Heart left ventricle (tissue), 16 donors: ENCODE measurements around the gene MS4A14. TPM values are rescaled to one million over a fixed set of nuclear protein-coding genes. Genes with fewer than 3 reads are reported as not detected.
A peak's percentile ranks its signal among the peaks of the same experiment; 100 is the strongest.

Experiments
- ATAC-seq, 4 donors: fragments of 200-7000 bp; cut with Tn5 transposase; one replicate each; pipeline ENCODE4 v1.9.1; 2020 to 2022; ENCODE audit warnings: moderate library complexity in 4 of 4, mild to moderate bottlenecking in 3 of 4, moderate number of reproducible peaks in 1 of 4
- DNase-seq, 5 donors: peaks; one replicate each; pipeline ENCODE4 v3.0.0-alpha.2; 2020
- H3K27ac ChIP-seq, 12 donors: fragments of 200-600 bp; sonication (generic) in 4 of 12; one replicate each; pipeline versions ENCODE4 v1.5.0 to v1.8.0; 2016 to 2022; ENCODE audit warnings: mild to moderate bottlenecking in 2 of 12
- H3K27me3 ChIP-seq, 9 donors: fragments of 200-600 bp; sonication (generic) in 2 of 9; one replicate each; pipeline versions ENCODE4 v1.5.1 to v1.8.0; 2016 to 2022; ENCODE audit warnings: mild to moderate bottlenecking in 3 of 9
- H3K36me3 ChIP-seq, 9 donors: fragments of 200-600 bp; sonication (generic) in 2 of 9; one replicate each; pipeline versions ENCODE4 v1.5.0 to v1.8.0; 2018 to 2022; ENCODE audit warnings: mild to moderate bottlenecking in 2 of 9
- H3K4me1 ChIP-seq, 12 donors: fragments of 200-600 bp; sonication (generic) in 4 of 12; one replicate each; pipeline versions ENCODE4 v1.5.0 to v1.8.0; 2016 to 2022; ENCODE audit warnings: mild to moderate bottlenecking in 3 of 12
- H3K4me3 ChIP-seq, 12 donors: fragments of 200-600 bp; sonication (generic) in 4 of 12; one replicate each; pipeline versions ENCODE4 v1.5.0 to v1.8.0; 2017 to 2022; ENCODE audit warnings: mild to moderate bottlenecking in 9 of 12, moderate library complexity in 4 of 12
- H3K9me3 ChIP-seq, 12 donors: fragments of 200-600 bp; sonication (generic) in 4 of 12; one replicate each; pipeline versions ENCODE4 v1.5.0 to v1.8.0; 2016 to 2022; ENCODE audit warnings: mild to moderate bottlenecking in 1 of 12
- POLR2A ChIP-seq, 2 donors: fragments of 450-650 bp; IDR thresholded peaks; one replicate each; pipeline ENCODE4 v1.6.1; 2017; ENCODE audit warnings: antibody characterized with exemption in 2 of 2, mild to moderate bottlenecking in 2 of 2, moderate library complexity in 2 of 2
- WGBS, 4 donors: extraction: QIAGEN DNeasy Blood & Tissue Kit in 2 of 4; methylation state at CpG; one replicate each; pipeline versions ENCODE4 v1.1.5 to v1.1.7; 2013 to 2018; 5-methylcytosine and 5-hydroxymethylcytosine counted together
- intact Hi-C, 10 donors: fragments of 100-400 bp; cut with DNase I; formaldehyde crosslinking; loops; one replicate each; pipeline versions ENCODE4 v1.11.1 to v1.14.2; 2022
- polyA plus RNA-seq, 2 donors: library from polyadenylated mRNA; stranded (reverse); fragments of 200-250 nt; gene quantifications; one replicate each; pipeline ENCODE4 v1.2.3, GENCODE V29; 2013
- total RNA-seq, 9 donors: library from RNA; depleted of rRNA in 2 of 9; stranded (reverse); fragments of >200 nt in 2 of 9; fragmentation: NEBNext Ultra II Directional in 3 of 9; extraction: Animal tissue kit (Norgen Biotek cat#: 25700) in 3 of 9; gene quantifications; one replicate each; pipeline versions ENCODE4 v1.1.0 to v1.2.4, GENCODE V29; 2016 to 2023
- TF ChIP-seq, protein P1 (sequence below), 12 donors: fragments of 200-600 bp; sonication (generic) in 4 of 12; IDR thresholded peaks; one replicate each; pipeline versions ENCODE4 v1.5.0 to v1.8.0; 2018 to 2022; ENCODE audit warnings: antibody characterized with exemption in 12 of 12, mild to moderate bottlenecking in 5 of 12
- donor health status: ischemic (EF 13 %, LVEDD 7.1; RV severe dilation, severe dysfunction).
- donor health status: healthy with polysubstance abuse.
- donor health status: DM: no; HTN: yes; CAD: no.
- donor health status: DM: no; HTN: no; CAD: no.
- donor health status: ischemic (EF 25% LVEDD 6.9; RV normal size, moderate dysfunction).
- donor health status: ischemic (EF 25% LVEDD 5.7; RV mildly dilated, moderate dysfunction).
- donor health status: healthy.
- donor health status: DM: yes; HTN: yes; CAD: no.
- donor health status: ischemic (EF 35%, LVEDD 5.7; RV mildly dilated, moderate dysfunction).
- donor health status: nonischemic (EF 11% LVEDD 7.7; RV severe dilation, severe dysfunction).
- donor health status: DM: yes; HTN: yes; CAD: no.
- donor health status: PGD.
- donor health status: ischemic (EF 29% LVEDD 5.4; RV normal size, mild dysfunction).
- donor health status: nonischemic (EF 23%, LVEDD 6.1; RV moderate dilation, normal function).

Gene MS4A14
- total and polyA plus RNA-seq, 11 donors: 0.12 to 2.7 (median 0.50) TPM

- peaks cover 0 to 16% (median 0%) of the 10 kb centered on the region in 9 donors for H3K27me3 ChIP-seq
- no peak overlapping the region for H3K4me3 ChIP-seq
- no peaks in the 10 kb centered on the region for H3K36me3 ChIP-seq
- WGBS, 4 donors: 56 to 66% (median 62%) methylated on average over 2 of the region's 2 CpGs
- intact Hi-C loops: no loop called here
- TF ChIP-seq POLR2A (IDR thresholded peaks at IDR 0.05): no peak
- TF ChIP-seq, protein P1, sequence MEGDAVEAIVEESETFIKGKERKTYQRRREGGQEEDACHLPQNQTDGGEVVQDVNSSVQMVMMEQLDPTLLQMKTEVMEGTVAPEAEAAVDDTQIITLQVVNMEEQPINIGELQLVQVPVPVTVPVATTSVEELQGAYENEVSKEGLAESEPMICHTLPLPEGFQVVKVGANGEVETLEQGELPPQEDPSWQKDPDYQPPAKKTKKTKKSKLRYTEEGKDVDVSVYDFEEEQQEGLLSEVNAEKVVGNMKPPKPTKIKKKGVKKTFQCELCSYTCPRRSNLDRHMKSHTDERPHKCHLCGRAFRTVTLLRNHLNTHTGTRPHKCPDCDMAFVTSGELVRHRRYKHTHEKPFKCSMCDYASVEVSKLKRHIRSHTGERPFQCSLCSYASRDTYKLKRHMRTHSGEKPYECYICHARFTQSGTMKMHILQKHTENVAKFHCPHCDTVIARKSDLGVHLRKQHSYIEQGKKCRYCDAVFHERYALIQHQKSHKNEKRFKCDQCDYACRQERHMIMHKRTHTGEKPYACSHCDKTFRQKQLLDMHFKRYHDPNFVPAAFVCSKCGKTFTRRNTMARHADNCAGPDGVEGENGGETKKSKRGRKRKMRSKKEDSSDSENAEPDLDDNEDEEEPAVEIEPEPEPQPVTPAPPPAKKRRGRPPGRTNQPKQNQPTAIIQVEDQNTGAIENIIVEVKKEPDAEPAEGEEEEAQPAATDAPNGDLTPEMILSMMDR (IDR thresholded peaks at IDR 0.05): no peak
- peak overlapping the region in 1 of 12 donors; percentile 72 for H3K27ac ChIP-seq
- H3K4me1 ChIP-seq: peaks cover 0 to 20% (median 0%) of the 10 kb centered on the region in 12 donors
- ATAC-seq: no peak
- DNase-seq: no peak
- H3K9me3 ChIP-seq: no peaks in the 10 kb centered on the region
Measured at GRCh38 chr11:60367009-60367408, 29.2 kb upstream of the MS4A14 start.

DNA sequence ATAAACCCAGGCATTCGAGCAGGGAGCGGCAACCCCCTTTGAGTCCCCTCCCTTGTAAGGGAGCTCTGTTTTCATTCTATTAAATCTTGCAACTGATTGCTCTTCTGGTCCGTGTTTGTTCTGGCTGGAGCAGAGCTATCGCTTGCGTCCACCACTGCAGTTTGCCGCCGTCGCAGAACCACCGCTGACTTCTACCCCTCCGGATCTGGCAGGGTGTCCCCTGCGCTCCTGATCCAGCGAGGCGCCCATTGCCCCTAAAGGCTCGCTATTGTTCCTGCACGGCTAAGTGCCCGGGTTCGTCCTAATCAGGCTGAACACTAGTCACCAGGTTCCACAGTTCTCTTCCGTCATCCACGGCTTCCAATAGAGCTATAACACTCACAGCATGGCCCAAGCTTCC lies 28.4 kb upstream of the MS4A14 start:
- no peaks in the 10 kb centered on the region for H3K9me3 ChIP-seq
- no peak for DNase-seq
- no peak overlapping the region for H3K4me3 ChIP-seq
- H3K27ac ChIP-seq: peak overlapping the region in 1 of 12 donors; percentile 72
- no peaks in the 10 kb centered on the region for H3K36me3 ChIP-seq
- WGBS, 4 donors: 88 to 96% (median 91%) methylated on average over 19 of the region's 19 CpGs
- H3K4me1 ChIP-seq: peaks cover 0 to 17% (median 0%) of the 10 kb centered on the region in 12 donors
- ATAC-seq: no peak
- intact Hi-C loops: no loop called here
- no peak for TF ChIP-seq POLR2A (IDR thresholded peaks at IDR 0.05)
- TF ChIP-seq, protein P1 (IDR thresholded peaks at IDR 0.05): no peak
- H3K27me3 ChIP-seq: peaks cover 0 to 16% (median 0%) of the 10 kb centered on the region in 9 donors

DNA sequence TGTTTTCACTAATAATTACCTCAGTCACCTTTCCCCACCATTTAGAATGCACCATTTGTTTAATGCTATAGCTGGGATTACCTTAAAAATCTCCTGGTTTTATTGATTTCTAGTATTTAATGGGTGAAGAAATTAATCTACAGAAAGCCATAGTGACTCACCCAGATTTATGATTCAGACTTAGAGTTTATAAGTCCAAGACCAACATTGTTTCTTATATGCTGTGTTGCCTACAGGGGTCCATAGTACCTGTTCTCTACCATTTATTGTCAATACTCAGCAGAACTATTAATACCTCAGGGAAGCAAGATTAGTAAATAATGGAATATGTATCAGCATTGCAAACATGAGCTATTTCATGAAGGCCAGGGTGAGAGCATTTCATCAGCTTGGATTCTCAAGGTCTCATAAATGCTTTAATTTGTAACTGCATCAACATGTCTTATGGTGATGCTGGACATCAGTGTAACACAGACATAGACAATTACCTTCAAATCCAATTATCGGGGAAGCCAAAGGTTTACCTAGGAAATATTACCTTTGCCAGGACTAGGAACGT lies 25.9 kb upstream of the MS4A14 start:
- 57 to 70% (median 65%) methylated on average over 2 of the region's 2 CpGs for WGBS, 4 donors
- Histone ChIP-seq H3K9me3 (no peaks in the 10 kb centered on the region), H3K36me3 (no peaks in the 10 kb centered on the region), H3K4me3 (no peak overlapping the region), H3K27me3 (peaks cover 0 to 7% (median 0%) of the 10 kb centered on the region in 9 donors), H3K27ac (peak overlapping the region in 1 of 12 donors; percentile 74), H3K4me1 (peaks cover 0 to 6% (median 0%) of the 10 kb centered on the region in 12 donors)
- intact Hi-C loops: no loop called here
- no peak for ATAC-seq
- TF ChIP-seq, protein P1 (IDR thresholded peaks at IDR 0.05): no peak
- TF ChIP-seq POLR2A (IDR thresholded peaks at IDR 0.05): no peak
- no peak for DNase-seq

DNA sequence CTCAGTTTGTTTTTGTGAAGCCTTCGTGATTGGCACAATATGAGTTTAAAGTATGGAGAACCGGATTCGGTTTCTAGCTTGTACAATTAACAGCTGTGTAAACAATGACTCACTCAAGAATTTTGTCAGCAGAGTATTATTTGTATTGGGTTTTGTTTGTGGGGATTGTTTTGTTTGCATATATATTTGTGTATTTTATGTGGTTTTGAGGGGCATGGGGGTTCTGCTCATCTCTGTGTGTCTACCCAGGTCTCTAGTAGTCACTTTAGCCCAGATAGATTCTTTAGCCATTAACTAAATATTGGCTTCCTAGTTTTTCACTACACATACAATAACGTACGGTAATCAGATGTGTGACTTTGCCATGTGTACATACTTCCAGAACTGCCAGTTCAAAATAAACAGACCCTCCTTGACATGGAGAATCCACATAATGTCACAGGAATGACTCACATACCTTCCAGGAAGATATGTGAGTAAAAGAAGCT lies 25.4 kb upstream of the MS4A14 start:
- peaks cover 0 to 6% (median 0%) of the 10 kb centered on the region in 12 donors for H3K4me1 ChIP-seq
- DNase-seq (no peak), ATAC-seq (no peak)
- TF ChIP-seq, protein P1 (IDR thresholded peaks at IDR 0.05): no peak
- no peak for TF ChIP-seq POLR2A (IDR thresholded peaks at IDR 0.05)
- H3K9me3 ChIP-seq: no peaks in the 10 kb centered on the region
- H3K36me3 ChIP-seq: no peaks in the 10 kb centered on the region
- peak overlapping the region in 2 of 12 donors; percentile 11 to 74 for H3K27ac ChIP-seq
- WGBS, 4 donors: 39 to 53% (median 45%) methylated on average over 5 of the region's 5 CpGs
- intact Hi-C loops: no loop called here
- H3K27me3 ChIP-seq: peaks cover 0 to 5% (median 0%) of the 10 kb centered on the region in 9 donors
- no peak overlapping the region for H3K4me3 ChIP-seq
